VCaP (cell line): Measurements from ENCODE around the gene MYRFL.

Experiments used
- H3K27ac ChIP-seq: fragments of 450-650 bp; 2 replicates; pipeline ENCODE4 v1.5.1; 2017
- CTCF ChIP-seq: fragments of 450-650 bp; conservative IDR thresholded peaks from 2 replicates; pipeline ENCODE4 v1.5.1; 2017; ENCODE audit warnings: mild to moderate bottlenecking, moderate library complexity

The MYRFL gene

DNA sequence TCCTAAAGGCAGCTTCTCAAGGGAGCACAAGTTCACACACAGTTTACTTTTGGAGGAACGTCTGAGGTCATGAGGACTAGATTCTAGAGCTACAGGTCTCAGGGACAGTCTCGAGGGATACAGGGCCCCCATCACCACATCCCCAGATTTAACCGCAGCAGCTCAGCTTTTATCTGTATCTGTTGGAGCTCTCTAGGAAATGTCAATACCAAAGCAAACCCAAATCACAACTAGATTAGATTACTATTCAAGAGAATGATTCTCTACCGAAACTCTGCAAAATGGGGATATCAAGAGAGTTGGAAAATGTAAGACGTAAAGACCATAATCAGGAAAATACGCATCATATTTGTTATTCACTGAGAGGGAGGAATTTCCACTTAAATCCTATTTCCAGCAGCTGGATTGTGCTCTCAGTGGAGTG, 4.0 kb upstream of the MYRFL start:
- H3K27ac ChIP-seq, result no peak overlapping the region
- no peak for TF ChIP-seq CTCF

DNA sequence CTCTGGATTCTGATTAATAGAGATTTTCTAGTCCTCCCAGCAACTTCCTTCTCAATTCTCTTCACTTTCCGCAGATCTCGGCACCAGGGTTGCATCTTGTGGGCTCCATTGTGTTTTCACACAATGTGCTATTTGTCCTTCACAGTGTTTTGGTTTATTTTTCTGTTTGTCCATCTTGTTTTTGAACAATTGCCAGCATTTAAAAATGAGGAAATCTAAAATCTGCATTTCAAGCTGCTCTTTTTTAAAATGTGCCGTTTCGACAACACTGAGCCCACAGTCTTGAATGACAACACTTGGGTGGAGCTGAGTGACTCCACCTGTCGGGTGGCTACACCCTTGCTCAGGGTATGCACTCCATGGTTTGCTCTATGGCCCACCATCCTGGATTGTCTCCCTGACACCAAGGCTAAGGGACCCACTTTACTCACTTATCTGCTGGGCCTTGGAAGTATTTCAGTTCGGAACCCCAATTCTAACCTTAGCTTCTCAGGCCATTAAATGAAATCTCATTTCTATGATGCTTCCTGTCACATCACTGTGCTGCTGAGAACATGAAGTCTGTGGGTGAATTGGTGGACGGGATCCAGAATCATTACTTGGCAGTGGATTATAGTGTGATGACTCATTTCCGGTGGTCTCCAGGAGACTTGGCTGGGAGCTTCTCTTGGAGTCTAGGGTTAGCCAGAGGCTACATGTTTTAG, 3.4 kb upstream of the MYRFL start:
- no peak overlapping the region for H3K27ac ChIP-seq
- no peak for TF ChIP-seq CTCF

- no peak overlapping the region for H3K27ac ChIP-seq
- TF ChIP-seq CTCF, result no peak
These were observed 2.7 kb upstream of the MYRFL start for GRCh38 chr12:69822201-69822860.

DNA sequence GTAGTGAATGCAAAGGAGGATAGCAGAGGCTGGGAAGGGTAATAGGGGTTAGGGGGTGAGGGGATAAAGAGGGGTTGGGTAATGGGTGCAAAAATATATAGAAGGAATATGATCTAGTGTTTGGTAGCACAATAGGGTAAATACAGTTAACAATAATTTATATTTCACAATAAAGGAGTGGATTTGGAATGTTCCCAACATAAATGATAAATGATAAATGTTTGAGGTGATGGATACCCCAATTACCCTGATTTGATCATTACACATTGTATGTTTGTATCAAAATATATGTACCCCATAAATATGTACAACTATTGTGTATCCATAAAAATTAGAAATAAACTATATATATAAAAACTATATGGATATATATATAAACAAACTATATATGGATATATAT, 999 bp upstream of the MYRFL start:
- TF ChIP-seq CTCF, result no peak
- H3K27ac ChIP-seq, result no peak overlapping the region

GRCh38 chr12:69828897-69829296, 3.9 kb downstream of the MYRFL start:
- TF ChIP-seq CTCF, result no peak
- H3K27ac ChIP-seq, result no peak overlapping the region

GRCh38 chr12:69833696-69834095, 8.7 kb downstream of the MYRFL start:
- H3K27ac ChIP-seq, result peak overlapping the region; percentile 93; the same call in 1 of the 2 replicates
- TF ChIP-seq CTCF, result no peak

- peak overlapping the region; percentile 93; the same call in 1 of the 2 replicates for H3K27ac ChIP-seq
- TF ChIP-seq CTCF, result no peak
These were observed 9.1 kb downstream of the MYRFL start for GRCh38 chr12:69834147-69834546.
